HCT116 (cell line): ENCODE measurements around the gene TBC1D16. TPM values are rescaled to one million over a fixed set of nuclear protein-coding genes. Genes with fewer than 3 reads are reported as not detected.

Experiments
- ATAC-seq: fragments of 200-7000 bp; cut with Tn5 transposase; 2 replicates; pipeline ENCODE4 v1.9.1; 2020; ENCODE audit warnings: mild to moderate bottlenecking, moderate library complexity
- BruUV-seq: library from RNA; stranded (reverse); fragments of 400-500 nt; replicated peaks from 2 replicates; lab custom pipeline; 2021; lab: Mats Ljungman, UMichigan
- CTCF ChIA-PET: fragments of 300-600 bp; sonication (Branson Sonifier 250); formaldehyde crosslinking; loops from one replicate; lab custom pipeline; 2021; ENCODE audit warnings: antibody characterized with exemption; lab: Charles Lee
- POLR2A ChIA-PET: fragments of 300-600, 350-600 bp; sonication (Branson Sonifier 250); formaldehyde crosslinking; loops from one replicate; lab custom pipeline; 2021; ENCODE audit warnings: antibody characterized with exemption; lab: Charles Lee
- RAD21 ChIA-PET, 2 experiments: fragments of 300-600 bp; sonication (Branson Sonifier 250); formaldehyde crosslinking; loops; one replicate each; lab custom pipeline; 2023; ENCODE audit warnings: low total read pairs in 2 of 2; ENCODE audit not compliant: uncharacterized antibody in 2 of 2, unreplicated experiment in 2 of 2, low non-redundant PET in 1 of 2; lab: Charles Lee
- DNase-seq: peaks from one replicate; pipeline ENCODE4 v3.0.0-alpha.2; 2010; ENCODE audit warnings: low read depth, low spot score
- H2AFZ ChIP-seq: fragments of 200-600 bp; shearing (Covaris generic), sonication (generic); 2 replicates; pipeline ENCODE4 v1.6.1; 2017; ENCODE audit warnings: low read depth, mixed run types, mixed read lengths, antibody characterized with exemption, low read length; ENCODE audit not compliant: poor library complexity, severe bottlenecking
- H3K27ac ChIP-seq: 2 replicates; pipeline ENCODE4 v1.5.1; 2012; ENCODE audit warnings: low read depth, low read length
- H3K27me3 ChIP-seq: fragments of 200-600 bp; sonication (generic); 2 replicates; pipeline ENCODE4 v1.6.1; 2016; ENCODE audit warnings: mixed run types, low read length, mixed read lengths; ENCODE audit not compliant: insufficient read depth
- H3K36me3 ChIP-seq, 2 experiments: fragments of 200-500 bp in 1 of 2; fragments of 200-600 bp in 1 of 2; sonication (Bioruptor generic) in 1 of 2; sonication (generic) in 1 of 2; 2 replicates each; pipeline versions ENCODE4 v1.5.1 to v1.6.1; 2014 to 2016; ENCODE audit warnings: low read length in 2 of 2, inconsistent platforms in 1 of 2, mixed read lengths in 1 of 2, mixed run types in 1 of 2; ENCODE audit not compliant: insufficient read depth in 2 of 2, control insufficient read depth in 1 of 2
- H3K4me1 ChIP-seq, 2 experiments: fragments of 200-600 bp in 1 of 2; sonication (generic) in 1 of 2; 2 replicates each; pipeline versions ENCODE4 v1.5.1 to v1.6.1; 2012 to 2017; ENCODE audit warnings: low read length in 2 of 2, inconsistent platforms in 1 of 2, mild to moderate bottlenecking in 1 of 2, mixed read lengths in 1 of 2, mixed run types in 1 of 2, moderate library complexity in 1 of 2; ENCODE audit not compliant: insufficient read depth in 2 of 2, control insufficient read depth in 1 of 2
- H3K4me2 ChIP-seq: fragments of 200-600 bp; sonication (generic); 2 replicates; pipeline ENCODE4 v1.6.1; 2017; ENCODE audit warnings: mixed run types, low read length, mixed read lengths
- H3K4me3 ChIP-seq, 2 experiments: fragments of 200-600 bp in 1 of 2; sonication (generic) in 1 of 2; replicated peaks in 1 of 2; 2 replicates each; pipeline ENCODE4 v1.5.1; 2011 to 2016; ENCODE audit warnings: low read length in 2 of 2, control low read depth in 1 of 2, low read depth in 1 of 2, mild to moderate bottlenecking in 1 of 2, mixed read lengths in 1 of 2, mixed run types in 1 of 2
- H3K79me2 ChIP-seq: fragments of 200-600 bp; sonication (generic); 2 replicates; pipeline ENCODE4 v1.6.1; 2017; ENCODE audit warnings: mild to moderate bottlenecking, mixed run types, low read length, moderate library complexity, mixed read lengths; ENCODE audit not compliant: insufficient read depth
- H3K9ac ChIP-seq: fragments of 200-600 bp; sonication (generic); 2 replicates; pipeline ENCODE4 v1.6.1; 2016; ENCODE audit warnings: low read length, mixed read lengths
- H3K9me2 ChIP-seq: fragments of 200-600 bp; sonication (generic), shearing (Covaris generic); 2 replicates; pipeline ENCODE4 v1.6.1; 2017; ENCODE audit warnings: mixed run types, mild to moderate bottlenecking, moderate library complexity; ENCODE audit not compliant: insufficient read depth
- H3K9me3 ChIP-seq, 2 experiments: fragments of 200-500 bp in 1 of 2; fragments of 200-600 bp in 1 of 2; sonication (Bioruptor generic) in 1 of 2; sonication (generic) in 1 of 2; 2 replicates each; pipeline ENCODE4 v1.6.1; 2014 to 2017; ENCODE audit warnings: low read length in 2 of 2, mixed read lengths in 2 of 2, inconsistent platforms in 1 of 2, low read depth in 1 of 2, mild to moderate bottlenecking in 1 of 2, mixed run types in 1 of 2, moderate library complexity in 1 of 2; ENCODE audit not compliant: control insufficient read depth in 1 of 2, insufficient read depth in 1 of 2
- H4K20me1 ChIP-seq: fragments of 200-600 bp; sonication (generic), shearing (Covaris generic); 2 replicates; pipeline ENCODE4 v1.6.1; 2017; ENCODE audit warnings: mixed run types, mild to moderate bottlenecking, moderate library complexity; ENCODE audit not compliant: insufficient read depth
- CEBPB ChIP-seq: IDR thresholded peaks from 2 replicates; pipeline ENCODE4 v1.6.1; 2012; ENCODE audit warnings: low read depth
- ELF1 ChIP-seq: IDR thresholded peaks from 2 replicates; pipeline ENCODE4 v1.6.1; 2012; ENCODE audit warnings: low read depth, borderline replicate concordance
- EZH2 ChIP-seq: fragments of 200-600 bp; sonication (generic); IDR thresholded peaks from 2 replicates; pipeline ENCODE4 v1.6.1; 2017; ENCODE audit warnings: antibody characterized with exemption, mixed run types
- EZH2phosphoT487 ChIP-seq: fragments of 200-600 bp; IDR thresholded peaks from 2 replicates; pipeline ENCODE4 v1.6.1; 2018; ENCODE audit warnings: antibody characterized with exemption, borderline replicate concordance
- POLR2A ChIP-seq: IDR thresholded peaks from 2 replicates; pipeline ENCODE4 v1.7.0; 2011; ENCODE audit warnings: borderline replicate concordance; ENCODE audit not compliant: insufficient read depth, insufficient read length; ENCODE audit errors: extremely low read depth
- RAD21 ChIP-seq: IDR thresholded peaks from 2 replicates; pipeline ENCODE4 v1.6.1; 2012; ENCODE audit warnings: low read depth, mild to moderate bottlenecking
- SIN3A ChIP-seq: IDR thresholded peaks from 2 replicates; pipeline ENCODE4 v1.6.1; 2012; ENCODE audit warnings: low read depth
- SP1 ChIP-seq: IDR thresholded peaks from 2 replicates; pipeline ENCODE4 v1.6.1; 2012; ENCODE audit warnings: low read depth
- SRF ChIP-seq: IDR thresholded peaks from 2 replicates; pipeline ENCODE4 v1.6.1; 2012; ENCODE audit warnings: low read depth
- TCF7L2 ChIP-seq: IDR thresholded peaks from 2 replicates; pipeline ENCODE4 v1.7.0; 2011; ENCODE audit warnings: borderline replicate concordance, inconsistent platforms; ENCODE audit not compliant: insufficient read depth, insufficient read length; ENCODE audit errors: extremely low read depth
- YY1 ChIP-seq: IDR thresholded peaks from 2 replicates; pipeline ENCODE4 v1.6.1; 2011; ENCODE audit warnings: low read length, low read depth, moderate library complexity, mild to moderate bottlenecking; ENCODE audit not compliant: insufficient replicate concordance; ENCODE audit errors: extremely low read depth
- intact Hi-C: fragments of 100-400 bp; cut with micrococcal nuclease; formaldehyde crosslinking; loops from 2 replicates; pipeline ENCODE4 v1.10.0; 2022
- total RNA-seq: library from RNA; stranded (reverse); gene quantifications from one replicate; pipeline ENCODE4 v1.2.1, GENCODE V29; 2021; ENCODE audit not compliant: unreplicated experiment
- TF ChIP-seq, protein P1 (sequence below): IDR thresholded peaks from 2 replicates; pipeline ENCODE4 v1.6.1; 2012

Gene TBC1D16
- total RNA-seq, 1 experiment from 2014 or later, result 31.1 TPM

- POLR2A ChIA-PET, result no interaction called here
- Histone ChIP-seq H3K4me2 (no peak overlapping the region), H3K9me3 (no peaks in the 10 kb centered on the region), H2AFZ (no peak overlapping the region), H3K27ac (no peak overlapping the region), H3K79me2 (no peaks in the 10 kb centered on the region), H3K4me1 (peaks cover 0 to 12% of the 10 kb centered on the region in 2 experiments; a peak in 2 of 4 replicates), H4K20me1 (no peaks in the 10 kb centered on the region), H3K36me3 (no peaks in the 10 kb centered on the region), H3K9ac (no peak overlapping the region), H3K4me3 (no peak overlapping the region), H3K9me2 (no peaks in the 10 kb centered on the region), H3K27me3 (peaks cover 16% of the 10 kb centered on the region; the same call in 1 of the 2 replicates)
- no TSS peak for BruUV-seq
- RAD21 ChIA-PET, result no interaction called here
- TF ChIP-seq YY1, result no peak
- TF ChIP-seq, protein P1, sequence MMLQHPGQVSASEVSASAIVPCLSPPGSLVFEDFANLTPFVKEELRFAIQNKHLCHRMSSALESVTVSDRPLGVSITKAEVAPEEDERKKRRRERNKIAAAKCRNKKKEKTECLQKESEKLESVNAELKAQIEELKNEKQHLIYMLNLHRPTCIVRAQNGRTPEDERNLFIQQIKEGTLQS, result no peak
- no peak for TF ChIP-seq SRF
- TF ChIP-seq ELF1, result no peak
- TF ChIP-seq RAD21, result no peak
- no peak for TF ChIP-seq SP1
- intact Hi-C loops, result no loop called here
- ATAC-seq, result no peak
- CTCF ChIA-PET, result no interaction called here
- DNase-seq, result no peak
Observed at GRCh38 chr17:79890706-79891105, 145.0 kb downstream of the TBC1D16 start.

DNA sequence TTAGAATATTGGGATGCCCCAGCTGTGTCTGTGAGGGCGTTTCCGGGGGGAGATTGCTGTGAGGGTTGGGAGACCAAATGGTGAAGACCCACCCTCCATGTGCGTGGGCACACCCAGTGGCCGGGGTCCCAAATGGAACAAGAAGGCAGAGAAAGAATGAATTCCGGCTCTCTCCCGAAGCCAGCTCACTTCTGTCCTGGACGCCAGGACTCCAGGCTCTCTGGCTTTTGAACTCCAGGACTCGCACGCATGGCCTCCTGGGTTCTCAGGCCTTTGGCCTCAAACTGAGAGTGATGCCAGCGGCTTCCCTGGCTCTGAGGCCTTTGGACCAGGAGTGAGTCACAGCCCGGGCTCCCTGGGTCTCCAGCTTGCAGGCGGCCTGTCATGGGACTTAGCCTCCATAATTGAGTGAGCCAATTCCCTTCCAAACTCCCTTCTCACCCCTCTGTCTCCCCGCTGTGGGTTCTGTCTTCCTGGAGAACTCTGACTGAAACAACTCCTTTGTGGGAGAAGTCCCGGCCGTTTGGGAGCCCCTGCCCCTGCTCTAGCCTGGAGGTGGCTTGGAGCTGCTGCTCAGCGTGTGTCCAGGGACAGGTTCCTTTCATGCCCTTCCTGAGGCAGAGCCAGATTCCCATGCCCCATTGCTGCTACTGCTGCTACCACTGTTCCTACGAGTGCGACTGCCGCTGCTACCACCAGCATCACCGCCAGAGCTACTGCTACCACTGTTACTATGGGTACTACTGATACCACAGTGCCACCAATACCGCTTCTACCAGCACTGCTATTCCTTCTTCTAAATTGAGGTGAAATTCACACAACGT is 146.6 kb downstream of the TBC1D16 start:
- no peaks in the 10 kb centered on the region for H3K9me2 ChIP-seq
- no peak overlapping the region for H3K27ac ChIP-seq
- peaks cover 16% of the 10 kb centered on the region; the same call in 1 of the 2 replicates for H3K27me3 ChIP-seq
- H4K20me1 ChIP-seq, result no peaks in the 10 kb centered on the region
- H3K9me3 ChIP-seq, result no peaks in the 10 kb centered on the region
- ChIA-PET POLR2A (no interaction called here), CTCF (interaction anchor here (1.4 to 1.5 kb wide), 2 partner anchors 24 to 50 kb away, joined by 3 to 11 read pairs; partner anchors contain the start of gene CBX4), RAD21 (no interaction called here)
- BruUV-seq, result no TSS peak
- H3K36me3 ChIP-seq, result no peaks in the 10 kb centered on the region
- DNase-seq (no peak), ATAC-seq (no peak)
- no peaks in the 10 kb centered on the region for H3K79me2 ChIP-seq
- no peak overlapping the region for H3K4me3 ChIP-seq
- H3K9ac ChIP-seq, result no peak overlapping the region
- intact Hi-C loops, result no loop called here
- H3K4me2 ChIP-seq, result no peak overlapping the region
- TF ChIP-seq SIN3A, result no peak
- TF ChIP-seq EZH2phosphoT487, result no peak
- no peak for TF ChIP-seq TCF7L2
- TF ChIP-seq RAD21, result no peak
- no peak for TF ChIP-seq POLR2A
- TF ChIP-seq CEBPB, result no peak
- TF ChIP-seq EZH2, result no peak
- TF ChIP-seq ELF1, result no peak
- no peak for TF ChIP-seq SP1
- TF ChIP-seq YY1, result no peak
- no peak overlapping the region for H2AFZ ChIP-seq
- H3K4me1 ChIP-seq, result peaks cover 0 to 12% of the 10 kb centered on the region in 2 experiments; a peak in 2 of 4 replicates
